GM12874 (cell line): ENCODE results near the gene DNAJC13.

Experiments used
- TF ChIP-seq, protein P1 (sequence below): IDR thresholded peaks from 2 replicates; pipeline ENCODE4 v1.5.1; 2011; ENCODE audit warnings: low read depth, mild to moderate bottlenecking, control low read depth, low read length, moderate library complexity; ENCODE audit not compliant: insufficient read depth

The DNAJC13 gene

DNA sequence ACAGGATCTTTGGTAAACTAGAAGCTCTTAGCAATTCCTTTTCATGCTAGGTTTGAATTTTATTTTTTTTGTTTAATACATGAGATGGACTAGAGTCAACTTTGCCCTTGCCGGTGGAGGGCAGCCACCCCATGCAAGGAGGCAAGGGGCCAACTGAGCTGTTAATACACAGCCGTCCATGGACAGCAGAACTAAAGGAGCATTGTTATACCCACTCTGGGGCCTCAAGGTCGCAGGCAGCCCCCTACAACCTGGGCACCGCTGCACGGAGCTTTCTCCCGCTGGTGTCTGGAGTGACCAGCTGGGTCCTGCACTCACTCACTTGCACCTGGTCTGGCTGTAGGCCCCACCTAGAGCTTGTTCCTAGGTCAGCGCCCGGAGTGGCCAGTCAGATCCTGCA, 131.9 kb downstream of the DNAJC13 start:
- TF ChIP-seq, protein P1, sequence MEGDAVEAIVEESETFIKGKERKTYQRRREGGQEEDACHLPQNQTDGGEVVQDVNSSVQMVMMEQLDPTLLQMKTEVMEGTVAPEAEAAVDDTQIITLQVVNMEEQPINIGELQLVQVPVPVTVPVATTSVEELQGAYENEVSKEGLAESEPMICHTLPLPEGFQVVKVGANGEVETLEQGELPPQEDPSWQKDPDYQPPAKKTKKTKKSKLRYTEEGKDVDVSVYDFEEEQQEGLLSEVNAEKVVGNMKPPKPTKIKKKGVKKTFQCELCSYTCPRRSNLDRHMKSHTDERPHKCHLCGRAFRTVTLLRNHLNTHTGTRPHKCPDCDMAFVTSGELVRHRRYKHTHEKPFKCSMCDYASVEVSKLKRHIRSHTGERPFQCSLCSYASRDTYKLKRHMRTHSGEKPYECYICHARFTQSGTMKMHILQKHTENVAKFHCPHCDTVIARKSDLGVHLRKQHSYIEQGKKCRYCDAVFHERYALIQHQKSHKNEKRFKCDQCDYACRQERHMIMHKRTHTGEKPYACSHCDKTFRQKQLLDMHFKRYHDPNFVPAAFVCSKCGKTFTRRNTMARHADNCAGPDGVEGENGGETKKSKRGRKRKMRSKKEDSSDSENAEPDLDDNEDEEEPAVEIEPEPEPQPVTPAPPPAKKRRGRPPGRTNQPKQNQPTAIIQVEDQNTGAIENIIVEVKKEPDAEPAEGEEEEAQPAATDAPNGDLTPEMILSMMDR, result no peak

DNA sequence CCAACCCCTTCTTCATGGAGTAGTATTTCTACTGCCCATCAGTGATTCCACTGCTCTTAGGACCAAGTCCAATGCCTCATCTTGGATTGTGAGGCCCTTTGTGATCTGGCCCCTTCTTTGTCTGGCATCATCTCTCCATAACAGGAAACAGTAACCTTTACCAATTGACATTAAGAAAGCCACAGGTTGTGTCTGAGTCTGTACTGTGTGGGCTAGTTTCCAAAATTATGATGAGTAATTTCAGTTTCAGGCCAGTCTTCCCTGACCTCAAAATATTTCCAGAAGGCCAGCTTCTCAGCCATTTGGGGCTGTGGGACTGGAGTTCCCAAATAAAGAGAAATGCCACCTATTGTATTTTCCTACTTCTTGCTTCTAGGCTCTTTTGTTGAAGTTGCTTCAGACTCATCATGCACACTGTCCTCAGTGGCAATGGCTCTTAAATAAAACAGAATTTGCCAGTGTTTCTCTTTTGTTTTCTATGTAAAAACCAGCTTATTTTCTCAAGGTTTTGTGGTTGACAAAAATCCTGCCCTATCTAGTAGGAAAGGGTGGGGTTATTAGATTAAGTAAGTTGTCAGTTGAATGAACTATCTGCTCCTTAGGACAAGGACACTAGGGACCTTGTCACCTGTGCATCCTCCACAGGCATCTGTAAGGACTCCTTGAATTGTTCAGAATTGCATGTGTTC, 132.7 kb downstream of the DNAJC13 start:
- TF ChIP-seq, protein P1, result no peak

DNA sequence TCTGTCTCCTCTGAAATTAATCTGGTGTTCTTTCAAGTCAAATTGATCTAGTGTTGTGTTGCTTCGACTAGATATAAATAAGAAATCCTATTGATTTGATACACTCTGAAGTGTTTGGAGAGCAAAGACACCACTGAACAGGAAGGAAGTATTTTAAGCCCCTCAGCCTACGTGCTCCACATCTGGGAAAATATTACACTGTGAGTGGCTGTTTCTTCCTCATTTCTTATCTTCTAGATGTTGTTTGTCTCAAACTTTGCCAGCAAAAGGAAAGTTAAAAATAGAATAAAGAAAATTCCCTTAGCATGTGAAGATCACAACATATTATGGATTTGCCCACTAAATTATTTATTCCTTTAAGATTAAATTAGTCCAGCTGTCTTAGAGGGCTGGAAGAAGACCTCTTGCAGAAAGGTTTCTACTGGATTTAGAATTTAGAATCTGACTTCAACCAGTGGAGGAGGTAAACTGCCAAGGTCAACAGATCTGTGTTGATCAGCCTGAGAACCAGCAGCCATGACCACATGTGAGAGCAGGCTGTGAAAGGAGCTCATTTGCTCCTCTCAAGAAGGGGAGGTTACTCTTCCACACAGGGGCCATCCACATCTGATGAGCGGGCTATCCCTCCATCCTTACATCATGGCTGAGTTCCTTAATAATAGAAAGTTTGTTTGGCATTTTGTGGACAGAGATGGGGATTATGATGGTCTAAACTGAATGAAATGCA, 133.4 kb downstream of the DNAJC13 start:
- TF ChIP-seq, protein P1, result no peak

DNA sequence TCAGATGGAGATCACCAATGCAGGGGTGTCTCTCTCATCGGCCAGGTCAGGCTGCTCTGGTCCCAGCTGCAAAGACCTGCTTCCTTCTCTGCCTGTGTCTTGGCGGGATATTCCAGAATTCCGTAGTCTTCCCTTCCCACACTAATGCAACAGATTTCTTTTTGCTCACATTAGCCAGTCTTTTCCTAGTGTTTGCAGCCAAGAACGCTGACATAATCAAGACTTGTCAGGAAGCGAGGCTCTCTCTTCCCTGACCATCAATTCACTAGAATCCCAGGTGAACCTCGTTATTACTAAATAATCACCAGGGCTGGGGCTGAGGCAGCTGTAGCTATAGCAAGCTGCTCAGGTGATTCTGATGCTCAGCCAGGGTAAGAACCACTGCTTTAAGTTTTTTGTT, 136.5 kb downstream of the DNAJC13 start:
- TF ChIP-seq, protein P1, result no peak

DNA sequence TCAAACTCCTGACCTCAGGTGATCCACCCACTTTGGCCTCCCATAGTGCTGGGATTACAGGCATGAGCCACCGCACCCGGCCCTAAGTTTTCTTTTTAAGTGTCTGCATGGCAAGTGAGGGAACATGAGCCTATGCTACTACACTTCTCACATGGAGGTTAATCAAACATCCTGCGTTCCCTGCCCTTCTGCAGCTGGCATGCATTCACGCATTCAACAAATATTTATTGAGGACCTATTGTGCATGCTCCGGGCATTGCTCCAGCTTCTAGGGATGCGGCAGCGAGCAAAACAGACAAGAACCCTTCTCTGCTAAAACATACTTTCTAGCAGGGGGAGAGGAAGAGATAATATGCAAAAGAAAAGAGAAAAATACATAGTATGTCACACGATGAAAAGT, 137.1 kb downstream of the DNAJC13 start:
- TF ChIP-seq, protein P1, result no peak

DNA sequence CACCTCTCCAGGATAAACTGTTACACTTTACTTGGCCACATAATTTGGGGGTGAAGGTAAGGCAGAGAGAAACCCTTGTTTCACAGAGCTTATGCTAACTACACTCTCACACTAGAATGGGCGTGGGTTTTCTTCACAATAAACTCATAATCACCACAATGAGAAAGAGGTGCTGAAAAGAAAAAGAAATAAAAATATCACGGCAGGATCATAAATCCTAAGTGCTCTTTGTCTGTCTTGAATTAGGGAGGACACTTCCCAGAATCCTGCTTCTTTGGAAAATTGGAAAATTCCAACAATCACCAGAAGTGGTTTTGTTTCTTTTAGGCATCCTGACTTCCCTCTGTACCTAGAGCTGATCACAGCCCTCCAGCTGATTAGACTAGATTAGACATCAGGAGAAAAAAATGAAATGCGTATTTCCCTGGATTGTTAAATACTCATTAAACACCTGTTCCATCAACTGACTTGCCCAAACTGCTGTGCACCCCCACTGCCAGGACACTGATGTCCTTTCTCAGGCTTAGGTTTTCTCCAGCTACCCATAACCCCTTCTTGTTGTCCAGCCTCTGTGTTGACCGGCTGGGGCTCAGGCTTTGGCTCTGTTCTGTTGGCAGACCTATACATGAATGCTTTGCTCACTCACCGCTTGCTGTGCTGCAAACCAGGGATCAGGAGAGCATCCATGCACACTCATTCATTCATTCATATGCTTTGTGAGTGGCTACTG, 138.2 kb downstream of the DNAJC13 start:
- TF ChIP-seq, protein P1, result no peak

DNA sequence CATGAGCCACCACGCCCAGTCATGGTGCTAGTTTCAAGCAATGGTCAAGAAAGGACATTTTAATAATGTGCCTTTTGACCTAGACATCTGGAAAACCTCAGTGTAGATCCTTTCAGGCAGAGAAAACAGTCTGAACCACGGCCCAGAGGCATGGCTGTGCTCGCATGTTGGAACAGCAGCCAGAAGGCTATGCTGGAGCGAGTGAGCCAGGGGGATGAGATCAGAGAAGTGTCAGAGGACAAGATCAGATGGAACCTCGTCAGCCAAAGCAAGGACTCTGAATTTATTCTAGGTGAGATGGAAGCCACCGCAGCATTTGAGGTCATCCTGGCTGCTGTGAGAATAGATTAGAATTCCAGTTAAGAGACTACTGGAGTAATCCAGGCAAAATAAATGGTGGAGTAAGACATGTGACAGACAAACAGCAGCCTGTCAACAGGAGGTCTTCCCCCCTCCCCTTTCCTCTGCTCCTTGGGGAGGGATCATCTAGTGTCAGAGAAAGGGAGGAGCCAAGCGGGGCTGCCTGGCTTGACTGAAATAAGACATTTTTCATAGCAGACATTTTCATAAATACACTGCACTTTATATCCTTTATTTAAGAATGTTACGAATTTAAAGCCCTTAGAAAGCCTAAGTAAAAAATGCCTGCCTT, 139.3 kb downstream of the DNAJC13 start:
- TF ChIP-seq, protein P1, result no peak
